Measurements from ENCODE around the gene RNF43. TPM values are rescaled to one million over a fixed set of nuclear protein-coding genes. Genes with fewer than 3 reads are reported as not detected.
A peak's percentile ranks its signal among the peaks of the same experiment; 100 is the strongest.

Gene RNF43
- total and polyA plus RNA-seq, 2 of the 13 experiments (the other 11 are each of a cell fraction or from before 2014, with no cell fraction given) = 31.0 to 53.4 TPM

DNA sequence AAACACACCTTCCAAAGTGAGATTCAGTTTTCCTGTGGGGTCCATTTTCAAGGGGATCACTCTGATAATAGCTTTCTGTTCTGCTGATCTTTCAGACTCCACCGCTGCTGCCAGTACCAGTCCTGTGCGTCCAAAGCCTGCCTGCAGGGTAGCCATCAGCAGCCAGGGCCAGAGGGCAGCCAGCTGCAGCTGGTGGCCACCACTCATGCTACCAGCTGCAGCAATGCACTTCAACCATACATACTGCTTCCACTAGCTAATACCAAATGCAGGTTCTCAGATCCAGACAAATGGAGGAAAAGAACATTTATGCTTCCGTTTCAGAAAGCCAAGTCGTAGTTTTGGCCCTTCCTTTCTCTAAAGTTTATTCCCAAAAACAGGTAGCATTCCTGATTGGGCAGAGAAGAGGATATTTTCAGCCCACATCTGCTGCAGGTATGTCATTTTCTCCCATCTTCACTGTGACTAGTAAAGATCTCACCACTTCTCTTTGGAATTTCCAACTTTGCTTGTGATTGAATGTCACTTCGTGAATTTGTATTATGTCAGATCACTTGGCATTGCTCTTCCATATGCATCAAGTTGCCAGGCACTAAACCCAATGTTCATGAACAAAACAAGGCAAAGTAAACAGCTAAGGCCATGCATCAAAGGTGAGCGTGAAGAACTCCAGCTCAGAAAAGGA lies 1.8 kb downstream of the RNF43 start (continued):
- TF ChIP-seq, protein P1, sequence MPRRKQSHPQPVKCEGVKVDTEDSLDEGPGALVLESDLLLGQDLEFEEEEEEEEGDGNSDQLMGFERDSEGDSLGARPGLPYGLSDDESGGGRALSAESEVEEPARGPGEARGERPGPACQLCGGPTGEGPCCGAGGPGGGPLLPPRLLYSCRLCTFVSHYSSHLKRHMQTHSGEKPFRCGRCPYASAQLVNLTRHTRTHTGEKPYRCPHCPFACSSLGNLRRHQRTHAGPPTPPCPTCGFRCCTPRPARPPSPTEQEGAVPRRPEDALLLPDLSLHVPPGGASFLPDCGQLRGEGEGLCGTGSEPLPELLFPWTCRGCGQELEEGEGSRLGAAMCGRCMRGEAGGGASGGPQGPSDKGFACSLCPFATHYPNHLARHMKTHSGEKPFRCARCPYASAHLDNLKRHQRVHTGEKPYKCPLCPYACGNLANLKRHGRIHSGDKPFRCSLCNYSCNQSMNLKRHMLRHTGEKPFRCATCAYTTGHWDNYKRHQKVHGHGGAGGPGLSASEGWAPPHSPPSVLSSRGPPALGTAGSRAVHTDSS (CRISPR knock-in tag; conservative IDR thresholded peaks at IDR 0.05) = no peak
- TF ChIP-seq KDM4B (CRISPR knock-in tag; IDR thresholded peaks at IDR 0.05) = no peak
- peak; percentile 71 for TF ChIP-seq HDAC1 (CRISPR knock-in tag; IDR thresholded peaks at IDR 0.05)
- TF ChIP-seq, protein P2, sequence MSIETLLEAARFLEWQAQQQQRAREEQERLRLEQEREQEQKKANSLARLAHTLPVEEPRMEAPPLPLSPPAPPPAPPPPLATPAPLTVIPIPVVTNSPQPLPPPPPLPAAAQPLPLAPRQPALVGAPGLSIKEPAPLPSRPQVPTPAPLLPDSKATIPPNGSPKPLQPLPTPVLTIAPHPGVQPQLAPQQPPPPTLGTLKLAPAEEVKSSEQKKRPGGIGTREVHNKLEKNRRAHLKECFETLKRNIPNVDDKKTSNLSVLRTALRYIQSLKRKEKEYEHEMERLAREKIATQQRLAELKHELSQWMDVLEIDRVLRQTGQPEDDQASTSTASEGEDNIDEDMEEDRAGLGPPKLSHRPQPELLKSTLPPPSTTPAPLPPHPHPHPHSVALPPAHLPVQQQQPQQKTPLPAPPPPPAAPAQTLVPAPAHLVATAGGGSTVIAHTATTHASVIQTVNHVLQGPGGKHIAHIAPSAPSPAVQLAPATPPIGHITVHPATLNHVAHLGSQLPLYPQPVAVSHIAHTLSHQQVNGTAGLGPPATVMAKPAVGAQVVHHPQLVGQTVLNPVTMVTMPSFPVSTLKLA (IDR thresholded peaks at IDR 0.05) = no peak
- TF ChIP-seq, protein P3, sequence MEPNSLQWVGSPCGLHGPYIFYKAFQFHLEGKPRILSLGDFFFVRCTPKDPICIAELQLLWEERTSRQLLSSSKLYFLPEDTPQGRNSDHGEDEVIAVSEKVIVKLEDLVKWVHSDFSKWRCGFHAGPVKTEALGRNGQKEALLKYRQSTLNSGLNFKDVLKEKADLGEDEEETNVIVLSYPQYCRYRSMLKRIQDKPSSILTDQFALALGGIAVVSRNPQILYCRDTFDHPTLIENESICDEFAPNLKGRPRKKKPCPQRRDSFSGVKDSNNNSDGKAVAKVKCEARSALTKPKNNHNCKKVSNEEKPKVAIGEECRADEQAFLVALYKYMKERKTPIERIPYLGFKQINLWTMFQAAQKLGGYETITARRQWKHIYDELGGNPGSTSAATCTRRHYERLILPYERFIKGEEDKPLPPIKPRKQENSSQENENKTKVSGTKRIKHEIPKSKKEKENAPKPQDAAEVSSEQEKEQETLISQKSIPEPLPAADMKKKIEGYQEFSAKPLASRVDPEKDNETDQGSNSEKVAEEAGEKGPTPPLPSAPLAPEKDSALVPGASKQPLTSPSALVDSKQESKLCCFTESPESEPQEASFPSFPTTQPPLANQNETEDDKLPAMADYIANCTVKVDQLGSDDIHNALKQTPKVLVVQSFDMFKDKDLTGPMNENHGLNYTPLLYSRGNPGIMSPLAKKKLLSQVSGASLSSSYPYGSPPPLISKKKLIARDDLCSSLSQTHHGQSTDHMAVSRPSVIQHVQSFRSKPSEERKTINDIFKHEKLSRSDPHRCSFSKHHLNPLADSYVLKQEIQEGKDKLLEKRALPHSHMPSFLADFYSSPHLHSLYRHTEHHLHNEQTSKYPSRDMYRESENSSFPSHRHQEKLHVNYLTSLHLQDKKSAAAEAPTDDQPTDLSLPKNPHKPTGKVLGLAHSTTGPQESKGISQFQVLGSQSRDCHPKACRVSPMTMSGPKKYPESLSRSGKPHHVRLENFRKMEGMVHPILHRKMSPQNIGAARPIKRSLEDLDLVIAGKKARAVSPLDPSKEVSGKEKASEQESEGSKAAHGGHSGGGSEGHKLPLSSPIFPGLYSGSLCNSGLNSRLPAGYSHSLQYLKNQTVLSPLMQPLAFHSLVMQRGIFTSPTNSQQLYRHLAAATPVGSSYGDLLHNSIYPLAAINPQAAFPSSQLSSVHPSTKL (CRISPR knock-in tag; IDR thresholded peaks at IDR 0.05) = peak; percentile 4; the same call in 1 of the 2 replicates
- TF ChIP-seq ZBTB42 (CRISPR knock-in tag; IDR thresholded peaks at IDR 0.05) = no peak
- TF ChIP-seq ZNF605 (CRISPR knock-in tag; IDR thresholded peaks at IDR 0.05) = no peak
- TF ChIP-seq, protein P4, sequence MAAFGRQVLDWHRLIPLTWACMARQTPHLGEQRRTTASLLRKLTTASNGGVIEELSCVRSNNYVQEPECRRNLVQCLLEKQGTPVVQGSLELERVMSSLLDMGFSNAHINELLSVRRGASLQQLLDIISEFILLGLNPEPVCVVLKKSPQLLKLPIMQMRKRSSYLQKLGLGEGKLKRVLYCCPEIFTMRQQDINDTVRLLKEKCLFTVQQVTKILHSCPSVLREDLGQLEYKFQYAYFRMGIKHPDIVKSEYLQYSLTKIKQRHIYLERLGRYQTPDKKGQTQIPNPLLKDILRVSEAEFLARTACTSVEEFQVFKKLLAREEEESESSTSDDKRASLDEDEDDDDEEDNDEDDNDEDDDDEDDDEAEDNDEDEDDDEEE (CRISPR knock-in tag; IDR thresholded peaks at IDR 0.05) = no peak
- no peak for TF ChIP-seq ZNF562 (CRISPR knock-in tag; IDR thresholded peaks at IDR 0.05; ENCODE audit: borderline replicate concordance)
- TF ChIP-seq ZNF792 (CRISPR knock-in tag; IDR thresholded peaks at IDR 0.05) = 0 out of 2 replicates have a peak, but pooled peaks have one; percentile 28
- TF ChIP-seq, protein P5, sequence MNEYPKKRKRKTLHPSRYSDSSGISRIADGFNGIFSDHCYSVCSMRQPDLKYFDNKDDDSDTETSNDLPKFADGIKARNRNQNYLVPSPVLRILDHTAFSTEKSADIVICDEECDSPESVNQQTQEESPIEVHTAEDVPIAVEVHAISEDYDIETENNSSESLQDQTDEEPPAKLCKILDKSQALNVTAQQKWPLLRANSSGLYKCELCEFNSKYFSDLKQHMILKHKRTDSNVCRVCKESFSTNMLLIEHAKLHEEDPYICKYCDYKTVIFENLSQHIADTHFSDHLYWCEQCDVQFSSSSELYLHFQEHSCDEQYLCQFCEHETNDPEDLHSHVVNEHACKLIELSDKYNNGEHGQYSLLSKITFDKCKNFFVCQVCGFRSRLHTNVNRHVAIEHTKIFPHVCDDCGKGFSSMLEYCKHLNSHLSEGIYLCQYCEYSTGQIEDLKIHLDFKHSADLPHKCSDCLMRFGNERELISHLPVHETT (CRISPR knock-in tag; conservative IDR thresholded peaks at IDR 0.05) = no peak
- TF ChIP-seq, protein P6, sequence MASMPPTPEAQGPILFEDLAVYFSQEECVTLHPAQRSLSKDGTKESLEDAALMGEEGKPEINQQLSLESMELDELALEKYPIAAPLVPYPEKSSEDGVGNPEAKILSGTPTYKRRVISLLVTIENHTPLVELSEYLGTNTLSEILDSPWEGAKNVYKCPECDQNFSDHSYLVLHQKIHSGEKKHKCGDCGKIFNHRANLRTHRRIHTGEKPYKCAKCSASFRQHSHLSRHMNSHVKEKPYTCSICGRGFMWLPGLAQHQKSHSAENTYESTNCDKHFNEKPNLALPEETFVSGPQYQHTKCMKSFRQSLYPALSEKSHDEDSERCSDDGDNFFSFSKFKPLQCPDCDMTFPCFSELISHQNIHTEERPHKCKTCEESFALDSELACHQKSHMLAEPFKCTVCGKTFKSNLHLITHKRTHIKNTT (CRISPR knock-in tag; IDR thresholded peaks at IDR 0.05) = no peak
- TF ChIP-seq, protein P7, sequence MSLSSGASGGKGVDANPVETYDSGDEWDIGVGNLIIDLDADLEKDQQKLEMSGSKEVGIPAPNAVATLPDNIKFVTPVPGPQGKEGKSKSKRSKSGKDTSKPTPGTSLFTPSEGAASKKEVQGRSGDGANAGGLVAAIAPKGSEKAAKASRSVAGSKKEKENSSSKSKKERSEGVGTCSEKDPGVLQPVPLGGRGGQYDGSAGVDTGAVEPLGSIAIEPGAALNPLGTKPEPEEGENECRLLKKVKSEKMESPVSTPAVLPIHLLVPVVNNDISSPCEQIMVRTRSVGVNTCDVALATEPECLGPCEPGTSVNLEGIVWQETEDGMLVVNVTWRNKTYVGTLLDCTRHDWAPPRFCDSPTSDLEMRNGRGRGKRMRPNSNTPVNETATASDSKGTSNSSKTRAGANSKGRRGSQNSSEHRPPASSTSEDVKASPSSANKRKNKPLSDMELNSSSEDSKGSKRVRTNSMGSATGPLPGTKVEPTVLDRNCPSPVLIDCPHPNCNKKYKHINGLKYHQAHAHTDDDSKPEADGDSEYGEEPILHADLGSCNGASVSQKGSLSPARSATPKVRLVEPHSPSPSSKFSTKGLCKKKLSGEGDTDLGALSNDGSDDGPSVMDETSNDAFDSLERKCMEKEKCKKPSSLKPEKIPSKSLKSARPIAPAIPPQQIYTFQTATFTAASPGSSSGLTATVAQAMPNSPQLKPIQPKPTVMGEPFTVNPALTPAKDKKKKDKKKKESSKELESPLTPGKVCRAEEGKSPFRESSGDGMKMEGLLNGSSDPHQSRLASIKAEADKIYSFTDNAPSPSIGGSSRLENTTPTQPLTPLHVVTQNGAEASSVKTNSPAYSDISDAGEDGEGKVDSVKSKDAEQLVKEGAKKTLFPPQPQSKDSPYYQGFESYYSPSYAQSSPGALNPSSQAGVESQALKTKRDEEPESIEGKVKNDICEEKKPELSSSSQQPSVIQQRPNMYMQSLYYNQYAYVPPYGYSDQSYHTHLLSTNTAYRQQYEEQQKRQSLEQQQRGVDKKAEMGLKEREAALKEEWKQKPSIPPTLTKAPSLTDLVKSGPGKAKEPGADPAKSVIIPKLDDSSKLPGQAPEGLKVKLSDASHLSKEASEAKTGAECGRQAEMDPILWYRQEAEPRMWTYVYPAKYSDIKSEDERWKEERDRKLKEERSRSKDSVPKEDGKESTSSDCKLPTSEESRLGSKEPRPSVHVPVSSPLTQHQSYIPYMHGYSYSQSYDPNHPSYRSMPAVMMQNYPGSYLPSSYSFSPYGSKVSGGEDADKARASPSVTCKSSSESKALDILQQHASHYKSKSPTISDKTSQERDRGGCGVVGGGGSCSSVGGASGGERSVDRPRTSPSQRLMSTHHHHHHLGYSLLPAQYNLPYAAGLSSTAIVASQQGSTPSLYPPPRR (CRISPR knock-in tag; IDR thresholded peaks at IDR 0.05; ENCODE audit: borderline replicate concordance) = 0 out of 2 replicates have a peak, but pooled peaks have one; percentile 16
